Naive thymus-derived CD8-positive, alpha-beta T cell (primary cell): ENCODE measurements around the gene RHBDD1. TPM values are rescaled to one million over a fixed set of nuclear protein-coding genes. Genes with fewer than 3 reads are reported as not detected.
A peak's percentile ranks its signal among the peaks of the same experiment; 100 is the strongest.
"Not testable (repeated sequence)": the region's sequence is repeated elsewhere in the genome, so short reads cannot be mapped to it uniquely, and the experiment has no call there.

Experiments
- ATAC-seq, 2 donors: fragments of 150-1000 bp; cut with Tn5 transposase in 1 of 2; sonication (Bioruptor Pico), chemical (Tn5 transposase) in 1 of 2; 1 replicate in 1 of 2; 2 replicates in 1 of 2; pipeline ENCODE4 v1.10.0; 2021; ENCODE audit warnings: mild to moderate bottlenecking in 2 of 2, moderate library complexity in 2 of 2
- POLR2A ChIA-PET: fragments of 350-600 bp; sonication (Branson Sonifier 250); formaldehyde crosslinking; loops from one replicate; lab custom pipeline; 2021; ENCODE audit warnings: antibody characterized with exemption; lab: Charles Lee
- DNase-seq, 10 donors: peaks; one replicate each; pipeline versions ENCODE4 v3.0.0 to v3.0.0-alpha.2; 2020 to 2022
- H3K27ac Mint-ChIP-seq, 10 donors: one replicate each; pipeline ENCODE4 v1.8.0; 2020 to 2022; ENCODE audit warnings: mild to moderate bottlenecking in 10 of 10, mixed read lengths in 10 of 10, moderate library complexity in 4 of 10, inconsistent platforms in 1 of 10
- H3K27me3 Mint-ChIP-seq, 5 donors: one replicate each; pipeline ENCODE4 v1.8.0; 2021 to 2022; ENCODE audit warnings: mixed read lengths in 5 of 5
- H3K36me3 Mint-ChIP-seq, 3 donors: one replicate each; pipeline ENCODE4 v1.8.0; 2020 to 2022; ENCODE audit warnings: mixed read lengths in 3 of 3, mild to moderate bottlenecking in 2 of 3, inconsistent platforms in 1 of 3
- H3K4me1 Mint-ChIP-seq, 4 donors: one replicate each; pipeline ENCODE4 v1.8.0; 2021 to 2022; ENCODE audit warnings: mixed read lengths in 4 of 4
- H3K4me3 Mint-ChIP-seq, 10 donors: one replicate each; pipeline ENCODE4 v1.8.0; 2020 to 2022; ENCODE audit warnings: mild to moderate bottlenecking in 10 of 10, mixed read lengths in 10 of 10, moderate library complexity in 6 of 10, inconsistent platforms in 1 of 10
- H3K9me3 Mint-ChIP-seq, 9 donors: one replicate each; pipeline ENCODE4 v1.8.0; 2020 to 2022; ENCODE audit warnings: mixed read lengths in 9 of 9, mild to moderate bottlenecking in 3 of 9, inconsistent platforms in 1 of 9, moderate library complexity in 1 of 9
- polyA plus RNA-seq, 3 donors: library from polyadenylated mRNA; unstranded; fragments of 300-500 nt; fragmentation: Illumina TruSeq; gene quantifications; one replicate each; pipeline ENCODE4 v1.2.3, GENCODE V29; 2021
- total RNA-seq, 8 experiments: library from RNA in 2 of 8; stranded (reverse) in 2 of 8; gene quantifications; one replicate each; pipeline ENCODE4 v1.2.3 and lab custom pipeline; 2021 to 2026

Gene RHBDD1
- total and polyA plus RNA-seq, 5 experiments from 2014 or later = 13.7 to 55.6 (median 20.4) TPM

DNA sequence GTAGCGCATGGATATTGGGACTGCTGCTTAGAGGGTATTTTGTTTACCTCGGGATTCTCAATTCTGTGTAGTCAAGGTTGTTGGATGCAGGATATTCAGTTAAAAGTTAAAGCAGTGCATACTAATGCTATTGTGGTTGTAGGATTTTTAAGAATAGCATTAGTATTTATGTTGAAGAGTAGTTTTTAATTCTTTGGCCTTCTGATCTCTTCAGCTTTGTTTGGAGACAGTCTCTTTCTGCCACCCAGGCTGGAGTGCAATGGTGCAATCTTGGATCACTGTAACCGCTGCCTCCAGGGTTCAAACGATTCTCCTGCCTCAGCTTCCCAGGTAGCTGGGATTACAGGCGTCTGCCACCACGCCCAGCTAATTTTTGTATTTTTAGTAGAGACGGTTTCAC lies 1.5 kb downstream of the RHBDD1 start:
- H3K4me3 Mint-ChIP-seq = peak overlapping the region; percentile 87 to 97 (median 94)
- H3K27me3 Mint-ChIP-seq = no peaks in the 10 kb centered on the region
- peak overlapping the region; percentile 98 to 100 (median 99) for H3K27ac Mint-ChIP-seq
- H3K36me3 Mint-ChIP-seq = peaks cover 0 to under 1% (median 0%) of the 10 kb centered on the region in 3 donors
- DNase-seq (no peak), ATAC-seq (no peak)
- POLR2A ChIA-PET = interaction anchor here (3.4 kb wide), 1 partner anchor 38 kb away, joined by 41 read pairs; the partner anchor contains the start of gene IRS1
- H3K9me3 Mint-ChIP-seq = peaks cover 0 to 2% (median 0%) of the 10 kb centered on the region in 9 donors
- H3K4me1 Mint-ChIP-seq = peaks cover 28 to 77% (median 62%) of the 10 kb centered on the region in 4 donors

DNA sequence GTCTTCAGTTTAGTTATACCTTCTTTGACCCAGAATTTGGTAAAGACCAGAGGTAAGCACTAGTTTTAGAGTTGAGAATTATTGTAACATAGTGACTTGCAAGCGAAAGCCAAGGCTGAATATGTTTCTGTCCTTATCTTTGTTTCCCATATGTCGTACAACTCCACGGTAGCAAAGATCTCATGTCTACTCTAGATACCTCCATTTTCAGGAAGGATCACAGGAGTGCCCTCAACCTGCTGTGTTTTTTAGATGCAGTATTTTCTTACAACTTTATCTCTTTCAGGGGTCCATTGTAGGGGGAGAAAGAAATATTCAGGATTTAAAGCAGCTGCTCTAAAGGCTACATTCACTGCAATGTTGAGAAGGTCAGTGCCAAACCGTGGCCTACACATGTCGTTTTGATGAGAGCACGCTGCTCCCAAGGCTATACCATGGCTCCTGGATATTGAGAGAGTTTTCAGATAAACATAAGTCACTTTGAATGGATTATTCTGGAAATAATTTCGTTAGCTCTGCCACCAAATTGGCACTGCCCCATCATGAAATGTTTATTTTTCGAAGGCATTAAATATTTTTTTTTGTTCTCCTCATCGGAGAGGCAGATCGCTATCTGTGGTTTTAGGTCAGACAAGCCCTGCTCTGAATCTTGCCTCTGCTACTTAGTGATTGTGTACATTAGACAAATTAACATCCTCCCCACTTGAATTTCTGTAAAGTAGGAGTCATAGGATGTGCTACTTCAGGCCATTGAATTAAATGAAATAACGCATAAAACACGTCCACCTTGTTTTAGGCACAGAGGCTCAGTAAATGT lies 2.1 kb downstream of the RHBDD1 start:
- DNase-seq = no peak
- Mint-ChIP-seq H3K36me3 (no peaks in the 10 kb centered on the region), H3K9me3 (no peaks in the 10 kb centered on the region), H3K27me3 (no peaks in the 10 kb centered on the region), H3K4me1 (peaks cover 32 to 83% (median 69%) of the 10 kb centered on the region in 4 donors), H3K4me3 (peak overlapping the region; percentile 87 to 97 (median 94)), H3K27ac (peak overlapping the region; percentile 98 to 100 (median 99))
- POLR2A ChIA-PET = interaction anchor here (1.2 kb wide), 1 partner anchor 38 kb away, joined by 3 read pairs; the partner anchor contains the start of gene IRS1
- no peak for ATAC-seq

GRCh38 chr2:226838722-226839121 lies 2.9 kb downstream of the RHBDD1 start:
- Mint-ChIP-seq H3K27ac (peak overlapping the region; percentile 80 to 100 (median 98)), H3K4me3 (peak overlapping the region in 8 of 10 donors; percentile 16 to 93 (median 30)), H3K27me3 (no peaks in the 10 kb centered on the region), H3K36me3 (no peaks in the 10 kb centered on the region), H3K4me1 (peaks cover 37 to 88% (median 75%) of the 10 kb centered on the region in 4 donors), H3K9me3 (no peaks in the 10 kb centered on the region)
- ATAC-seq (no peak), DNase-seq (no peak)
- POLR2A ChIA-PET = interaction anchor here (1.2 kb wide), 1 partner anchor 39 kb away, joined by 3 read pairs; the partner anchor contains the start of gene IRS1

- H3K9me3 Mint-ChIP-seq = no peaks in the 10 kb centered on the region
- DNase-seq (no peak), ATAC-seq (no peak)
- POLR2A ChIA-PET = interaction anchor here (1.2 kb wide), 1 partner anchor 39 kb away, joined by 3 read pairs; the partner anchor contains the start of gene IRS1
- peak overlapping the region in 4 of 10 donors; percentile 18 to 65 (median 30) for H3K4me3 Mint-ChIP-seq
- H3K4me1 Mint-ChIP-seq = peaks cover 39 to 88% (median 78%) of the 10 kb centered on the region in 4 donors
- H3K36me3 Mint-ChIP-seq = peaks cover 0 to under 1% (median 0%) of the 10 kb centered on the region in 3 donors
- peak overlapping the region; percentile 80 to 100 (median 98) for H3K27ac Mint-ChIP-seq
- H3K27me3 Mint-ChIP-seq = no peaks in the 10 kb centered on the region
Measured at GRCh38 chr2:226839161-226839560, 3.3 kb downstream of the RHBDD1 start.

- DNase-seq = no peak
- Mint-ChIP-seq H3K36me3 (peaks cover 0 to 2% (median 0%) of the 10 kb centered on the region in 3 donors), H3K9me3 (no peaks in the 10 kb centered on the region), H3K27ac (peak overlapping the region; percentile 14 to 99 (median 92)), H3K4me3 (peak overlapping the region in 1 of 10 donors; percentile 38), H3K4me1 (peaks cover 38 to 88% (median 81%) of the 10 kb centered on the region in 4 donors), H3K27me3 (no peaks in the 10 kb centered on the region)
- no peak for ATAC-seq
- POLR2A ChIA-PET = no interaction called here
Measured at GRCh38 chr2:226839951-226840350, 4.1 kb downstream of the RHBDD1 start.

GRCh38 chr2:226843001-226843400 lies 7.1 kb downstream of the RHBDD1 start:
- POLR2A ChIA-PET, ATAC-seq, DNase-seq, H3K9me3 Mint-ChIP-seq, H3K36me3 Mint-ChIP-seq, H3K27me3 Mint-ChIP-seq: not testable (repeated sequence)
- H3K4me3 Mint-ChIP-seq = peak overlapping the region in 1 of 10 donors; percentile 53
- peak overlapping the region in 5 of 10 donors; percentile 53 to 99 (median 79) for H3K27ac Mint-ChIP-seq
- H3K4me1 Mint-ChIP-seq = peaks cover 25 to 86% (median 65%) of the 10 kb centered on the region in 4 donors

DNA sequence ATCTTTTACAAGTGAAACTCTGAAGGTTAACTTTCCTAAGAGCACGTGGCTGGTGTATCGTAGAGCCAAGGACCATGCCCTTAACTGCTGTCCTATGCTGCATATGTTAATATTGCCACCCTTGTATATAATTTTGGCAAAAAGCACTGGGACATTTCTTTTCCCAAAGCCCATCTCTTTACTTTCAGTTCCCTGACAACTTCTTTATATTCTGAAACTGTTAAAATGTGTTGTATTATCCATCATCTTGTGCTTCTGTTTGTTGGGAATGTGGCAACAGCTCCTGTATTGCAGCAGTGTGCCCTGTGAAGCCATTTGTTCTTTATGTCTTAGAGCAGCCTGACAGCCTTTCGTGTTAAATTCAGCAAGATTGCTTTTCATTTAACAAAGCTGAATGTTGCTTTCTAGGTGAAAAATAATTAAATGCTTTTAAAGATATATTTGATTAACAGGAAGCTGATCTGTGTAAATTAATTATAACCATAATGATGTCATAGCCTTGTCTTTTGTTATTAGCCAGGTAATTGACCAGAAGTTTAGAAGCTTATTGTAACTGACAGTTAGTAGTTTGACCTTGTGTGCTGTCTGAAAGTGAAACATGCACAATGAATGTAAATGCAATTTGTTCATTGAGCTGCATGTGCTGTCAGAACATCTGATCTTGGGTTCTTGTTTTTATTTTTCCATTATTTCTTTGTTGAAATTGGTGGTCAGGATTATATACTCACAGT lies 9.7 kb downstream of the RHBDD1 start:
- H3K27me3 Mint-ChIP-seq = no peaks in the 10 kb centered on the region
- ATAC-seq = no peak
- H3K36me3 Mint-ChIP-seq = peaks cover 0 to 4% (median 2%) of the 10 kb centered on the region in 3 donors
- H3K27ac Mint-ChIP-seq = peak overlapping the region in 1 of 10 donors; percentile 43
- H3K9me3 Mint-ChIP-seq = peaks cover 0 to 2% (median 0%) of the 10 kb centered on the region in 9 donors
- POLR2A ChIA-PET = no interaction called here
- H3K4me1 Mint-ChIP-seq = peaks cover 21 to 60% (median 46%) of the 10 kb centered on the region in 4 donors
- no peak for DNase-seq
- H3K4me3 Mint-ChIP-seq = no peak overlapping the region

DNA sequence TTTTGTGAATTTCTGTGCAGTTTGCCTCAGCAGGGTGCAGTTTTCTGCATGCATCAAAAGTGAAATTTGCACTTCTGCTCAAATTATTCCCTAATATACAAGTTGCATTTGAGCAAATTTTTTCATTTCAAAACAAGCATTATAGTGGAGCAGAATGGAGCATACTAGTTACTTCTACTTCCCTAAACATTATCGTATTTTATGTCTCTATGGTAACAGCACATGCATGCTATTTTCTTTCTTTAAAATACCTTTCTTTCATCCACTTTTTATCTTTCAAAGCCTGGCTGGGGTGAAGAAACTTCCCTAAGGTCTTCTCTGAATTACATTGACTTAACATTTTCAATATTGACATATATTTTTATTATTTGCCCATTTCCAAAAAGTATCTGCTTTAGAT lies 11.2 kb downstream of the RHBDD1 start:
- POLR2A ChIA-PET = interaction anchor here (0.7 to 1.5 kb wide), 2 partner anchors 11 to 26 kb away, joined by 3 to 4 read pairs; partner anchors contain the start of gene RHBDD1
- Mint-ChIP-seq H3K4me3 (no peak overlapping the region), H3K36me3 (peaks cover 0 to 7% (median 4%) of the 10 kb centered on the region in 3 donors), H3K27me3 (no peaks in the 10 kb centered on the region), H3K9me3 (peaks cover 0 to 2% (median 0%) of the 10 kb centered on the region in 9 donors), H3K4me1 (peaks cover 20 to 51% (median 37%) of the 10 kb centered on the region in 4 donors), H3K27ac (peak overlapping the region in 2 of 10 donors; percentile 32 to 43)
- DNase-seq (no peak), ATAC-seq (no peak)

DNA sequence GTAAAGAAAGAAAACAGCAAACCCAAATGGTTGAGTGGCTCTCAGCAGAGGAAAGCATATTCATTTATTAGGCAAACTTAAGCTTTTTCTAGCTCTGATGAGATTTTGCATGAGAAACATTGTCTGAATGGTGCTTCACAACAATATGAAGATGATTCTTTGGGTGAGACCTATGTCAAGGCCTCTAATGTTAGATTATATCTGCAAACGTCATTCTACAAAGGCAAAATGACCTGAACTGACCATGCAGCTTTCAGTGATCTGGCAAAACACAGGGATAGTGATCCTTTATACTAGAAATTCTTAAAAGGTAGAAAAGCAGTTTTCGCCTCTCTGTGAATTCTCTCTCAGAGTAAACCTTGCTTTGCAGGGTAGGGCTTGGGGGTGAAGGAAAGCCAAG lies 11.7 kb downstream of the RHBDD1 start:
- Mint-ChIP-seq H3K9me3 (peaks cover 0 to 2% (median 0%) of the 10 kb centered on the region in 9 donors), H3K36me3 (peaks cover 0 to 7% (median 4%) of the 10 kb centered on the region in 3 donors), H3K27ac (peak overlapping the region in 1 of 10 donors; percentile 32), H3K27me3 (no peaks in the 10 kb centered on the region), H3K4me1 (peaks cover 18 to 47% (median 33%) of the 10 kb centered on the region in 4 donors), H3K4me3 (no peak overlapping the region)
- POLR2A ChIA-PET = interaction anchor here (1.5 kb wide), 1 partner anchor 12 kb away, joined by 3 read pairs; the partner anchor contains the start of gene RHBDD1
- ATAC-seq = no peak
- DNase-seq = no peak

GRCh38 chr2:226849349-226849748 lies 13.5 kb downstream of the RHBDD1 start:
- POLR2A ChIA-PET = interaction anchor here (1.1 kb wide), 1 partner anchor 14 kb away, joined by 3 read pairs; the partner anchor contains the start of gene RHBDD1
- DNase-seq (no peak), ATAC-seq (no peak)
- peaks cover 7 to 28% (median 15%) of the 10 kb centered on the region in 4 donors for H3K4me1 Mint-ChIP-seq
- H3K27ac Mint-ChIP-seq = no peak overlapping the region
- no peaks in the 10 kb centered on the region for H3K27me3 Mint-ChIP-seq
- H3K36me3 Mint-ChIP-seq = peaks cover 0 to 8% (median 2%) of the 10 kb centered on the region in 3 donors
- peaks cover 0 to 2% (median 0%) of the 10 kb centered on the region in 9 donors for H3K9me3 Mint-ChIP-seq
- no peak overlapping the region for H3K4me3 Mint-ChIP-seq

- Mint-ChIP-seq H3K9me3 (peaks cover 0 to 2% (median 0%) of the 10 kb centered on the region in 9 donors), H3K4me3 (no peak overlapping the region), H3K27me3 (no peaks in the 10 kb centered on the region), H3K27ac (no peak overlapping the region), H3K4me1 (peaks cover 9 to 26% (median 15%) of the 10 kb centered on the region in 4 donors), H3K36me3 (peaks cover 0 to 11% (median 2%) of the 10 kb centered on the region in 3 donors)
- ATAC-seq (no peak), DNase-seq (no peak)
- POLR2A ChIA-PET = no interaction called here
Measured at GRCh38 chr2:226850024-226850423, 14.2 kb downstream of the RHBDD1 start.

DNA sequence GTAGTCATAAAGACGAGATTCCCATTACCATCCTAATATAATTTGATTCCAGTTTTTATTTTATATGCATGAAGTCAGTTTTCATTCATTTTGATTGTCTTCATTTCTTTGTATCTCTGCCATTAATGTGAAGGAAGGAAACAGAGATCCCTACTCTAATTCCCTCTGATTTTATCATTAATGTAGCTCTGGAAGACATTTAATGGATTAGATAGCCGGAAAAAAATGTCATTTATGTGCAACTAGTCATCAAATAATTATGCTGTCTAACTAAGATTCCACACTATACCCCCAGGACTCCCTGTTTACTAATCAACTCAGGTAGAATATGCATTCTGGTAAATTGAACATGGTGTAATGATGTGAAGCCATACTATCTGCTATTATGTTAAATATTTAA lies 19.9 kb downstream of the RHBDD1 start:
- H3K4me3 Mint-ChIP-seq = no peak overlapping the region
- H3K27ac Mint-ChIP-seq = no peak overlapping the region
- H3K4me1 Mint-ChIP-seq = peaks cover 11 to 31% (median 15%) of the 10 kb centered on the region in 4 donors
- POLR2A ChIA-PET = no interaction called here
- peaks cover 0 to 9% (median 0%) of the 10 kb centered on the region in 3 donors for H3K36me3 Mint-ChIP-seq
- no peaks in the 10 kb centered on the region for H3K27me3 Mint-ChIP-seq
- ATAC-seq = no peak
- peaks cover 0 to 1% (median 0%) of the 10 kb centered on the region in 9 donors for H3K9me3 Mint-ChIP-seq
- DNase-seq = no peak
